NCI-H2081 treated with DMSO at 0.1 percent for 48 hours (cell line): ENCODE measurements around the gene DGKH.

ENCODE experiments used
- DNase-seq: peaks from one replicate; lab custom pipeline; 2025; lab: John Stamatoyannopoulos, UW

The DGKH gene

DNA sequence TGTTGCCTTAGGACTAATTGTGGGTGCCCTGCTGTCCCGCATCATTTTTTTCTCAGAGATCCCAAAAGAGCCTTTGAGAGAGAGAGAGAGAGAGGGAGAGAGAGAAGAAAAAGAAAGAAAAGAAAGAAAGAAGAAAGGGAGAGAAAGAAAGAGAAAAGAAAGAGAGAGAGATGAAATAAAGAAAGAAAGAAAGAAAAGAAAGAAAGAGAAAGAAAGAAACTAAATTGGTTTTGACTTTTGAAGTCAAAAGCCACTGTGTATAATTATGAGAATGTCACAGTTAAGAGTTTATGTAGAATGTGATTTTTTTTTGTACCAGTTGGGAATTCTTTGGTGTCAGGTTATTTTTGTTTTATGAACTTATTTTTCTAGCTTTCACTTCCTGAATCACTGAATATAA lies 180.1 kb downstream of the DGKH start:
- DNase-seq: no peak

DNA sequence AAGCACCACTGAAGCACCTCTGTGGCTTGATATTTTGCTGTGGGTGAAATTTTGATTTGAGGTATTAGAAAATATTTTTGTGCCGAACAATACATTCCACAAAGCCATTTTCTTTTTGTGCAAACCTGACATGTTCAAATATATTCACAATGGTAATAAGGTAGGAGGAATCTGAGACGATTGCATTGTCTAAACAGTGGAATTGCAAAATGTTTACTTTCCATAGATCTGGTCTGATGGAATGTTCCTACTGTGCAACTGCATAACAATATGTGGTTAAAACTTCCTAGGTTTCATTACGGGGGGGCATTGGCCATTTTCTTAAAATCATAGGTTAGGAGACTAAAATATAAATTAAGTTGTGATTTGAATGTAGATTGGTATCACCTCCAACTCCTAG lies 180.8 kb downstream of the DGKH start:
- no peak for DNase-seq

DNA sequence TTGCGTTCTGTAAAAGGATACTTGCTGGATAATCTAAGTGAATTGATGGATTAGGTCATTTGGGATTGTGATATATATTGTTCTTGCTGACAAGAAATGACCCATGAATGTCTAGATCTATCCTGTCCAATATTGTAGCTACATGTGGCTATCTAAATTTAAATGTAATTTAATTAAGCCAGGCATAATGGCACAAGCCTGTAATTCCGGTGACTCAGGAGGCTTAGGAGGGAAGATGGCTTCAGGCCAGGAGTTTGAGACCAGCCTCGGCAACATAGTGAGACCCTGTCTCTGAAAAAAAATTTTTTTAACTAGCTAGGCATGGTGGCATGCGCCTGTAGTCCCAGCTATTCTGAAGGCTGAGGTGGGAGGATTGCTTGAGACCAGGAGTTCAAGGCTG lies 184.2 kb downstream of the DGKH start:
- no peak for DNase-seq

DNA sequence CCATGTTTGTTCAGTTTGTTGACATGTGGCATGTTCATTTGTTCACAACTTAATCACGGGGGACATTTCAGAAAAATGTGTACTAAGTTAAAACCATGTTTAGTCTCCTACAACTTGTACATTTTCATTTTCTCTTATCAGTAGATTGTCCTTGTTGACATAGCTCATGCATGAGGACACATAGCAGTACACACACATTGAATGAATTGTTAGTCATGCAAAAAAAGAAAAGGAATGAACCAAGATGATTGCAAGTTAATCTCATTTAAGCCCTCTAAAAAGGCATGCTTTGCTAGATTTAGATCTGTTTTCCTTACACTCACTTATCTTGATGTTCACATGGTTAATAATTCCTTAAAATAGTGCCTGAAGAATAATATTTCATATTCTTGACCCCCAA lies 185.3 kb downstream of the DGKH start:
- DNase-seq: no peak

DNA sequence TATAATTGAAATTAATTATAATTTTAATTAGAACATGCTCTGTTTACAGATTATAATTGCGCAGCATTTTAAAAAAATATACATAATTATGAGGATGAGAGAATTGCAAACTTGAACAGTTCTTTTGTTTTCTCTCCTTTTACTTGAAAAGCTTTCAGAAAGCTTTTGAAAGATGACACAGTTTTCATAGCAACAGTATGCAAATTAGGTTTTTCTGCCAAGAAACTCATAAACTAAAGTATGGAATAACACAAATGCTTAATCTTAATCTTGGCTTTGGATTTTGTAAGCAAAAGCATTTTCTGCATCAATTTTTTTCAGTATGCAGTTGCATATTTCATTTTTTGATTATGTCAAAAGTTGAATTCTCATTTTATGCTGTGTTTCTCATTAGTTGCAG lies 190.7 kb downstream of the DGKH start:
- DNase-seq: no peak

- DNase-seq: no peak
These were observed 191.2 kb downstream of the DGKH start for GRCh38 chr13:42239644-42240043.

- DNase-seq: no peak
These were observed 198.1 kb downstream of the DGKH start for GRCh38 chr13:42246541-42246940.

DNA sequence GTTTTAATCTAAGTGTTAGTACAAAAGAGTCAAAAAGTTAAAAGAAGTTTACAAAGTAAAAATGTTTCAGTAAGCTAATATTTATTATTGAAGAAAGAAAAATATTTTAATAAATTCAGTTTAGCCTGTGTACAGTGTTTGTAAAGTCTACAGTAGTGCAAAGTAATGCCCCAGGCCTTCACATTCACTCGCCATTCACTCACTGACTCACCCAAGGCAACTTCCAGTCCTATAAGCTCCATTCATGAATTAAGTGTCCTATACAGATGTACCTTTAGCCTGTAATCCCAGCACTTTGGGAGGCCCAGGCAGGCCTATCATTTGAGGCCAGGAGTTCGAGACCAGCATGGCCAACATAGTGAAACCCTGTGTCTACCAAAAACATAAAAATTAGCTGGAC lies 199.4 kb downstream of the DGKH start:
- no peak for DNase-seq

DNA sequence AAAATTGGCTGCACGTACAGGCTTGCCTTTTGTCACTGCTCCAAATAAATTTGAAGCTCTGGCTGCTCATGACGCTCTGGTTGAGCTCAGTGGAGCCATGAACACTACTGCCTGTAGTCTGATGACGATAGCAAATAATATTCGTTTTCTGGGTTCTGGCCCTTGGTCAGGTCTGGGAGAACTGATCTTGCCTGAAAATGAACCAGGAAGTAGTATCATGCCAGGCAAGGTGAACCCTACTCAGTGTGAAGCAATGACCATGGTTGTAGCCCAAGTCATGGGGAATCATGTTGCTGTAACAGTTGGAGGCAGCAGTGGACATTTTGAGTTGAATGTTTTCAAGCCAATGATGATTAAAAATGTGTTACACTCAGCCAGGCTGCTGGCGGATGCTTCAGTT lies 207.4 kb downstream of the DGKH start:
- no peak for DNase-seq

DNA sequence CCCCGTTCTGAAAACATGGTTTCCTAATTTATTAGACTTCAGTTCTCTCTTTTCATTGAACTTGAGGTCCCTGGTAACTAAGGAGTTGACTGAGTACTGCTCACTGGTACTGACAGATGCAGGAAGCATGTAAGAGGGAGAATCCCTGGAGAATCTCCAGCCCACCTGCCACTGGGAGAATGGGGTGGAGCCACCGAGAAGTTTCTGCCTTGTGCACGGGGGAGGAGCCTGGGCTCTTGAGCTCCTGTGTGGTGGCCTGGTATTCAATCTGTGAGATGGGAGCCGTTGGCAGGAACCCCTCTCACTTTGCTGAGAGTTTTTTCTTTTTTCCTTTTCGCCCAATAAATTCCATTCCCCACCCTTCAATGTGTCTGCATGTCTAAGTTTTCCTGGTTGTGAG lies 210.3 kb downstream of the DGKH start:
- DNase-seq: no peak

- DNase-seq: no peak
These were observed 211.1 kb downstream of the DGKH start for GRCh38 chr13:42259515-42259914.

GRCh38 chr13:42260903-42261654 lies 212.6 kb downstream of the DGKH start:
- no peak for DNase-seq

DNA sequence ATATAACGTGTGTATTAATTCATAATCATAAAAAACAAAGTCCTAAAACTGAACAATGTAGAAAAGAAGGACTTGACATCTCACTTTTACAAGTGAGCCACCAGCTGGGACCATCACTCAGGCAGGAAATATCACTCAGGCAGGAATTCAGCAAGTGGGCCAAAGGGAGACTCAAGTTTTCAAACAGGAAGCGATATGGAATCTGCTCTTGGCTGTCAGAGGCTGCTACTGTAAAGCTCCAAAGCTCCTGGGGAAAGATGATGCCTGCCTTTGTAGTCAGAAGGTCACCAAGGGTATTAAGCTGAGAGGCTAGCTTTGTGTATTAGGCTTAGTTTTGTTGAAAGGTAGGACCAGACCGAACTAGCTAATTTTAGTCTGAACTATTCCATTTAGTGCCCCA lies 218.0 kb downstream of the DGKH start:
- no peak for DNase-seq

DNA sequence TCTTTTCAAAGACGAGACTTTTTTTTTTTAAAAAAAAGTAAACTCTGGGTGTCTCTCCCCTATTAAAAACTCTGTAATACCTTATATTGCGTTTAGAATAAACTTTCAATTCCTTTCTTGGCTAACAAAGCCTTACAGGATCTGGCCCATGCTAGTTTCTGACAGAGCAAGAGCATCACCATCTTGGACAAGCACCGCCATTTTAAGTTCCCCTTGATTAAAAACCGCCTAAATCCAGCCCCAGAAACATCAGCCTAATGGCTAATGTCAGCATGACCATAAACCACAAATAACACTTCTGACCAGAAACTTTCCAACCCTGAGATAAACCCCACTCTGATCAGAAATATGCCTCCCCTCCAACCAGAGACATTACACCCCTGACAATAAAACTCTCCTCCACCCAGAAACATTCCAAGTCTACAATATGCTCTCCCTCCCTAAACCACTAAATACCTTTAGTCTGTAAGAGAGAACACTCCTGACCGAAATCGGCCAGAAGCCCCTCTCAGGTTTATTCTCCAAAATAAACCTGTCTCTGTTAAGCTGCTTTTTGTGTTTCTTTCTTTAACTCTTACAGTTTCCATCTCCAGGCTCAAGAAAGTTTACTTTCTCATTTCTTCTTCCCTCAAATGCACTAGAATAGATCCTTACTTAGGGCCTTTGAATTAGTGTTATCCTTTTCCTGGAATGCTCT lies 221.9 kb downstream of the DGKH start:
- no peak for DNase-seq

DNA sequence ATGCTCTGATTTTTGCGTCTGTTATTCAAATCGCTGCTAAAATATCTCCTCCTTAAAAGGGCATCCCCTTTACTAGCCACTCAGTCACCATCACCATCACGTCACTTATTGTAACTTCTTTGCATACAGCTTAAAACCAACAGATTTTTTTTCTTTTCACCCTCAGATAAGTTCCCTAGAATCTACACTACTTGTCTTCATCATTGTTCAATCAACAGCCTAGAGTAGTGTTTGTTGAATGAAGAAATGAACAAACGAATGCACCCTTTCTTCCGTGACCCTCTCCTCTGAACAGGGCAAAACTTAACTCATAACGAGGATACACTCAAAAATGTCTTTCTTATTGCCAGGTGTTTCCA lies 222.4 kb downstream of the DGKH start:
- DNase-seq: no peak

- peak; percentile 82 for DNase-seq
These were observed 223.1 kb downstream of the DGKH start for GRCh38 chr13:42271337-42272114.

GRCh38 chr13:42272115-42272803 lies 223.8 kb downstream of the DGKH start, which contains the start of gene AKAP11:
AKAP11 (plus strand) TSS chr13:42272152; CDS start chr13:42286349, 14,197 bp downstream.
- DNase-seq: no peak

DNA sequence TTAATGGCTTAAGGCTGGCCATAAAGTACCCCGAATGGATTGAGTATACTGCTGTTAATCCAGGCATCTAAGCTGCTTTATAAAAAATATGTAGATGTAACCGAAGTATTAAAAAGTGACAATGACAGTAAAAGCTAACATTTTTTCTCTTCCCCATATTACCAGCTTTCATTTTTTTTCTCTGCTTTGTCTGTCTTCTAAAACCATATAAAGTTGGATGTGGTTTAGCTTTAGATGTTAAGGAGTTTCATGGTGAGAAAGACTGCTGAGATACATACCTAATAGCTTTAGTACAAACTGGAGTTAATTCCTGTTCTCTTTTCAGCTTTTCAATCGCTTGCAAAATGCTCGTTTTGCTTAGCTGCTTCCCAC lies 224.3 kb downstream of the DGKH start:
- no peak for DNase-seq

GRCh38 chr13:42274386-42275097 lies 226.1 kb downstream of the DGKH start:
- no peak for DNase-seq

DNA sequence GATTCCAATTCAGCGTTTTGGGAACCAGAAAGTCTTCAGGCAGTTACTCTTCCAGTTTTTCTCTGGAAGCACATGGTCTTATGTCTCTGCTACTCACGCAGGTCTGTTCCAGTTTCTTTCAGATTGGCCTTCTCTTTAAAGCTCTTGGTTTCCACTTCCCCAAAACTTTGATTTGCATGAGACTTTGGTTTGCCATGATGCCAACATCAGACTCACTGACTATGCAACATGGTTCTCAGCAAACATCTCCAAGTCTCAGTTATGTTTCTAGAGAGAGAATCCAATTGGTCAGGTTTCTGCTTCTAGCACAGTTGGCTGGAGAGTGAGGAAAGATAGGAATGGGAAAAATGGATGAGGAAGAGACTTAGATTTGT lies 226.6 kb downstream of the DGKH start:
- DNase-seq: no peak

DNA sequence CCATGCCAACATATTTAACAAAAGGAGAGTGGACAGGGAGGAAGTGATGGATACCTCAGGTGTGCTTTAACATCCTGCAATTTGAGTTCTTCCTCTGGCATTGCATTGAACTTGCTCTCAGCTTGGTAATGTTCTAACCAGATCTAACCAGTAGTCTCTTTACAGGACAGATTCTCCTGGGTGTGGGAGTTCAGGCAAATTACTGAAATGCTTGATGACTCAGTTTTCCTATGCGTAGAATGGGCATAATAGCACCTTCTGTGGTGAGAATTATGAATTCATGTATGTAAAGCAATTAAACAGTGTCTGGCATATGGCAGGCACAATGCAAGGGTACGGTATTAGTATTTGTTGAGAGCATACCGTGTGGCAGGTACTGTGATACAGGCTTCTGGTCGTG lies 227.1 kb downstream of the DGKH start:
- DNase-seq: no peak

GRCh38 chr13:42276683-42277082 lies 228.2 kb downstream of the DGKH start:
- DNase-seq: no peak
